H1 (cell line): Measurements from ENCODE around the gene KLHL29. TPM values are rescaled to one million over a fixed set of nuclear protein-coding genes. Genes with fewer than 3 reads are reported as not detected.

Experiments
- ATF3 ChIP-seq: IDR thresholded peaks from 2 replicates; pipeline ENCODE4 v1.6.1; 2011; ENCODE audit warnings: low read depth, mild to moderate bottlenecking, low read length; ENCODE audit not compliant: insufficient read depth
- CHD7 ChIP-seq: fragments of 300-600 bp; sonication (generic); IDR thresholded peaks from 2 replicates; pipeline ENCODE4 v1.7.1; 2012; ENCODE audit warnings: low read length, moderate library complexity, mild to moderate bottlenecking, inconsistent platforms; ENCODE audit not compliant: insufficient replicate concordance
- HDAC2 ChIP-seq, 2 experiments: fragments of 300-600 bp in 1 of 2; sonication (generic) in 1 of 2; IDR thresholded peaks; 2 replicates each; pipeline ENCODE4 v1.6.1; 2011 to 2012; ENCODE audit warnings: low read depth in 2 of 2, low read length in 2 of 2, mild to moderate bottlenecking in 2 of 2, moderate library complexity in 2 of 2, borderline replicate concordance in 1 of 2, inconsistent platforms in 1 of 2
- polyA plus RNA-seq, 7 experiments: library from polyadenylated mRNA; depleted of rRNA in 3 of 7; stranded (reverse) in 5 of 7; unstranded in 2 of 7; fragments of >200 nt in 5 of 7; fragments of 200-250 nt in 2 of 7; gene quantifications; 1 replicate in 5 of 7; 2 replicates in 1 of 7; 4 replicates in 1 of 7; pipeline versions ENCODE4 v1.2.1 to v1.2.3, GENCODE V29; 2011 to 2013; ENCODE audit warnings: missing spikeins in 2 of 7, mixed read lengths in 2 of 7
- total RNA-seq: library from RNA; stranded (reverse); fragmentation: NEBNext Ultra II Directional; extraction: Animal tissue kit (Norgen Biotek cat#: 25700); gene quantifications from 2 replicates; pipeline ENCODE4 v1.2.1, GENCODE V29; 2021

KLHL29 gene
- total and polyA plus RNA-seq, 2 of the 8 experiments (the other 6 are each of a cell fraction or from before 2014, with no cell fraction given), result 1.1 to 4.7 TPM

GRCh38 chr2:23523373-23524260 lies 138.6 kb downstream of the KLHL29 start (continued):
- no peak for TF ChIP-seq CHD7
- TF ChIP-seq ATF3, result no peak
- TF ChIP-seq HDAC2 (IDR thresholded peaks at IDR 0.05; ENCODE audit: borderline replicate concordance in 1 of 2, low read depth in 2 of 2, low read length in 2 of 2), result no peak
- TF ChIP-seq, all 59 proteins: peak for 0
